ENCODE data around the gene KANSL3.

The KANSL3 gene

GRCh38 chr2:96680561-96681141 is 42.5 kb upstream of the KANSL3 start:
- peaks cover 0 to 6% (median 0%) of the 10 kb centered on the region in 3 experiments for H3K27me3 ChIP-seq (ENCODE audit: control insufficient read depth in 3 of 3, insufficient read depth in 3 of 3, low read depth in 1 of 3, low read length in 3 of 3)
- no peak overlapping the region for H3K27ac ChIP-seq (replicated peaks; ENCODE audit: low read length)
- no CpG with 5 or more reads among the region's 5 CpGs for WGBS, 2 donors (ENCODE audit: extremely low coverage in 2 of 2, insufficient read length in 2 of 2, insufficient replicate concordance in 1 of 2)
- H2BK15ac ChIP-seq (ENCODE audit: low read length) = no peak overlapping the region
- H2AK5ac ChIP-seq (ENCODE audit: low read depth, low read length) = no peak overlapping the region
- no peaks in the 10 kb centered on the region for H3K9me3 ChIP-seq (replicated peaks in 1 of 2; ENCODE audit: control insufficient read depth in 2 of 2, insufficient read depth in 1 of 2, low read depth in 1 of 2, low read length in 2 of 2)
- no peak overlapping the region for H3K14ac ChIP-seq (ENCODE audit: low read length)
- H2AFZ ChIP-seq (ENCODE audit: low read length) = no peak overlapping the region
- H3K18ac ChIP-seq (ENCODE audit: low read length) = no peak overlapping the region
- H2BK120ac ChIP-seq (ENCODE audit: low read depth, low read length) = no peak overlapping the region
- no peak for DNase-seq (ENCODE audit: low spot score)
- no peaks in the 10 kb centered on the region for H3K36me3 ChIP-seq (replicated peaks in 1 of 2; ENCODE audit: control insufficient read depth in 2 of 2, insufficient read depth in 2 of 2, low read length in 2 of 2)
- no peak overlapping the region for H3K23ac ChIP-seq (ENCODE audit: low read depth, low read length, poor library complexity)
- no peak overlapping the region for H3K9ac ChIP-seq (ENCODE audit: low read depth, low read length, poor library complexity)
- H4K8ac ChIP-seq (ENCODE audit: low read depth, low read length) = no peak overlapping the region
- H3K4ac ChIP-seq (ENCODE audit: low read length) = no peak overlapping the region
- no peak overlapping the region for H3K4me3 ChIP-seq (ENCODE audit: low read length in 2 of 2)
- no peak overlapping the region for H4K91ac ChIP-seq (ENCODE audit: low read depth, low read length, poor library complexity)
- H3K79me1 ChIP-seq (ENCODE audit: low read depth, low read length) = no peaks in the 10 kb centered on the region
- H2BK12ac ChIP-seq (ENCODE audit: low read length) = no peak overlapping the region
- H3K4me1 ChIP-seq (ENCODE audit: control insufficient read depth in 2 of 2, insufficient read depth in 1 of 2, low read depth in 1 of 2, low read length in 2 of 2) = peaks cover 4 to 7% of the 10 kb centered on the region in 2 donors
- H2BK5ac ChIP-seq (ENCODE audit: low read length) = no peak overlapping the region
- no peak overlapping the region for H3K4me2 ChIP-seq (ENCODE audit: insufficient read depth, low read length, poor library complexity, severe bottlenecking)

- no peak overlapping the region for H3K4me3 ChIP-seq (ENCODE audit: low read length in 2 of 2)
- peak overlapping the region; percentile 44 for H3K18ac ChIP-seq (ENCODE audit: low read length)
- H3K14ac ChIP-seq (ENCODE audit: low read length) = no peak overlapping the region
- no peak overlapping the region for H2BK12ac ChIP-seq (ENCODE audit: low read length)
- no peaks in the 10 kb centered on the region for H3K79me1 ChIP-seq (ENCODE audit: low read depth, low read length)
- H4K8ac ChIP-seq (ENCODE audit: low read depth, low read length) = no peak overlapping the region
- H3K4me1 ChIP-seq (ENCODE audit: control insufficient read depth in 2 of 2, insufficient read depth in 1 of 2, low read depth in 1 of 2, low read length in 2 of 2) = peaks cover 4 to 7% of the 10 kb centered on the region in 2 donors
- no peak overlapping the region for H2BK15ac ChIP-seq (ENCODE audit: low read length)
- H3K23ac ChIP-seq (ENCODE audit: low read depth, low read length, poor library complexity) = no peak overlapping the region
- no peak overlapping the region for H3K4me2 ChIP-seq (ENCODE audit: insufficient read depth, low read length, poor library complexity, severe bottlenecking)
- H3K9me3 ChIP-seq (replicated peaks in 1 of 2; ENCODE audit: control insufficient read depth in 2 of 2, insufficient read depth in 1 of 2, low read depth in 1 of 2, low read length in 2 of 2) = no peaks in the 10 kb centered on the region
- no peak overlapping the region for H3K4ac ChIP-seq (ENCODE audit: low read length)
- no CpG with 5 or more reads among the region's 9 CpGs for WGBS, 2 donors (ENCODE audit: extremely low coverage in 2 of 2, insufficient read length in 2 of 2, insufficient replicate concordance in 1 of 2)
- no peaks in the 10 kb centered on the region for H3K36me3 ChIP-seq (replicated peaks in 1 of 2; ENCODE audit: control insufficient read depth in 2 of 2, insufficient read depth in 2 of 2, low read length in 2 of 2)
- H2BK120ac ChIP-seq (ENCODE audit: low read depth, low read length) = no peak overlapping the region
- no peak overlapping the region for H2AK5ac ChIP-seq (ENCODE audit: low read depth, low read length)
- H3K27me3 ChIP-seq (ENCODE audit: control insufficient read depth in 3 of 3, insufficient read depth in 3 of 3, low read depth in 1 of 3, low read length in 3 of 3) = peaks cover 0 to 6% (median 0%) of the 10 kb centered on the region in 3 experiments
- no peak for DNase-seq (ENCODE audit: low spot score)
- no peak overlapping the region for H3K27ac ChIP-seq (replicated peaks; ENCODE audit: low read length)
- peak overlapping the region; percentile 78 for H2AFZ ChIP-seq (ENCODE audit: low read length)
- no peak overlapping the region for H4K91ac ChIP-seq (ENCODE audit: low read depth, low read length, poor library complexity)
- H2BK5ac ChIP-seq (ENCODE audit: low read length) = no peak overlapping the region
- no peak overlapping the region for H3K9ac ChIP-seq (ENCODE audit: low read depth, low read length, poor library complexity)
Observed at GRCh38 chr2:96679848-96680247, 41.7 kb upstream of the KANSL3 start.

- Histone ChIP-seq H4K91ac (ENCODE audit: low read depth, low read length, poor library complexity) (no peak overlapping the region), H3K4me3 (ENCODE audit: low read length in 2 of 2) (no peak overlapping the region), H3K9ac (ENCODE audit: low read depth, low read length, poor library complexity) (no peak overlapping the region), H2BK120ac (ENCODE audit: low read depth, low read length) (no peak overlapping the region), H2AFZ (ENCODE audit: low read length) (peak overlapping the region; percentile 82), H3K27ac (replicated peaks; ENCODE audit: low read length) (no peak overlapping the region), H2BK12ac (ENCODE audit: low read length) (no peak overlapping the region), H3K36me3 (replicated peaks in 1 of 2; ENCODE audit: control insufficient read depth in 2 of 2, insufficient read depth in 2 of 2, low read length in 2 of 2) (no peaks in the 10 kb centered on the region), H2BK15ac (ENCODE audit: low read length) (no peak overlapping the region), H4K8ac (ENCODE audit: low read depth, low read length) (no peak overlapping the region), H3K18ac (ENCODE audit: low read length) (peak overlapping the region; percentile 31), H2BK5ac (ENCODE audit: low read length) (no peak overlapping the region), H2AK5ac (ENCODE audit: low read depth, low read length) (no peak overlapping the region), H3K4me1 (ENCODE audit: control insufficient read depth in 2 of 2, insufficient read depth in 1 of 2, low read depth in 1 of 2, low read length in 2 of 2) (peaks cover 2% of the 10 kb centered on the region in 2 donors), H3K9me3 (replicated peaks in 1 of 2; ENCODE audit: control insufficient read depth in 2 of 2, insufficient read depth in 1 of 2, low read depth in 1 of 2, low read length in 2 of 2) (peaks cover 0 to 2% of the 10 kb centered on the region in 2 donors), H3K4me2 (ENCODE audit: insufficient read depth, low read length, poor library complexity, severe bottlenecking) (no peak overlapping the region), H3K79me1 (ENCODE audit: low read depth, low read length) (no peaks in the 10 kb centered on the region), H3K27me3 (ENCODE audit: control insufficient read depth in 3 of 3, insufficient read depth in 3 of 3, low read depth in 1 of 3, low read length in 3 of 3) (no peaks in the 10 kb centered on the region), H3K23ac (ENCODE audit: low read depth, low read length, poor library complexity) (no peak overlapping the region), H3K4ac (ENCODE audit: low read length) (no peak overlapping the region), H3K14ac (ENCODE audit: low read length) (no peak overlapping the region)
- no CpG with 5 or more reads among the region's 15 CpGs for WGBS, 2 donors (ENCODE audit: extremely low coverage in 2 of 2, insufficient read length in 2 of 2, insufficient replicate concordance in 1 of 2)
- DNase-seq (ENCODE audit: low spot score) = no peak
Observed at GRCh38 chr2:96669539-96670215, 31.6 kb upstream of the KANSL3 start.

- Histone ChIP-seq H3K79me1 (ENCODE audit: low read depth, low read length) (no peaks in the 10 kb centered on the region), H3K18ac (ENCODE audit: low read length) (no peak overlapping the region), H2BK120ac (ENCODE audit: low read depth, low read length) (no peak overlapping the region), H3K4ac (ENCODE audit: low read length) (no peak overlapping the region), H2BK15ac (ENCODE audit: low read length) (no peak overlapping the region), H4K91ac (ENCODE audit: low read depth, low read length, poor library complexity) (no peak overlapping the region), H3K4me2 (ENCODE audit: insufficient read depth, low read length, poor library complexity, severe bottlenecking) (no peak overlapping the region), H2BK5ac (ENCODE audit: low read length) (no peak overlapping the region), H2AFZ (ENCODE audit: low read length) (peak overlapping the region; percentile 82), H3K36me3 (replicated peaks in 1 of 2; ENCODE audit: control insufficient read depth in 2 of 2, insufficient read depth in 2 of 2, low read length in 2 of 2) (no peaks in the 10 kb centered on the region), H3K14ac (ENCODE audit: low read length) (no peak overlapping the region), H2AK5ac (ENCODE audit: low read depth, low read length) (no peak overlapping the region), H3K9ac (ENCODE audit: low read depth, low read length, poor library complexity) (no peak overlapping the region), H4K8ac (ENCODE audit: low read depth, low read length) (no peak overlapping the region), H3K23ac (ENCODE audit: low read depth, low read length, poor library complexity) (no peak overlapping the region), H2BK12ac (ENCODE audit: low read length) (no peak overlapping the region), H3K27me3 (ENCODE audit: control insufficient read depth in 3 of 3, insufficient read depth in 3 of 3, low read depth in 1 of 3, low read length in 3 of 3) (no peaks in the 10 kb centered on the region), H3K27ac (replicated peaks; ENCODE audit: low read length) (no peak overlapping the region), H3K9me3 (replicated peaks in 1 of 2; ENCODE audit: control insufficient read depth in 2 of 2, insufficient read depth in 1 of 2, low read depth in 1 of 2, low read length in 2 of 2) (peaks cover 5 to 6% of the 10 kb centered on the region in 2 donors), H3K4me1 (ENCODE audit: control insufficient read depth in 2 of 2, insufficient read depth in 1 of 2, low read depth in 1 of 2, low read length in 2 of 2) (peaks cover 2% of the 10 kb centered on the region in 2 donors), H3K4me3 (ENCODE audit: low read length in 2 of 2) (no peak overlapping the region)
- no CpG with 5 or more reads among the region's 11 CpGs for WGBS, 2 donors (ENCODE audit: extremely low coverage in 2 of 2, insufficient read length in 2 of 2, insufficient replicate concordance in 1 of 2)
- DNase-seq (ENCODE audit: low spot score) = no peak
Observed at GRCh38 chr2:96668771-96669170, 30.7 kb upstream of the KANSL3 start.

Measured in neuronal stem cell (in vitro differentiated cells).